ENCODE data around the gene SPAG5.

DNA sequence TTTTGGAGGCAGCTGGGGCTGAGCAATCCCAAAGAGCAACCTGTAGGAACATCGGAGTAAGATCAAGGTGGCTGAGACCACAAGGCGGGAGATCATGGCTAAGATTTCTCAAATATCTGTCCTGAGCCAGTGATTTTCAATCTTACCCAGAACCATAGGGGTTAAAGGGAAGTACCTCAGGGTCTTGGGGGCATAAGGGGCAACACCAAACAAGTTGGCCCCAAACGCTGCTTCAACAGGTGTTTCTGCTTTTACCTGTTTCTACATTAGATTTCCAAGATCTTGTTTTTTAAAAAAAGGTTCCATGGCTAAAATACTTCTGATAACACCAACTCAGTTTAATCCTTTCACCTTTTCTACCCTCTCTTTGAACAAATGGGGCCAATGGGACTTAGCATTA, 43.8 kb downstream of the SPAG5 start:
- TF ChIP-seq POLR2AphosphoS5 (IDR thresholded peaks at IDR 0.05; ENCODE audit: borderline replicate concordance, low read depth, low read length): no peak
- TF ChIP-seq EZH2 (IDR thresholded peaks at IDR 0.05): no peak
- TF ChIP-seq FOXP2 (optimal IDR thresholded peaks at IDR 0.05; ENCODE audit: control extremely low read depth, extremely low read length, insufficient read depth): no peak

Measured in SK-N-MC (cell line).